NCI-H460 (cell line): Measurements from ENCODE around the gene RGS7BP. TPM values are rescaled to one million over a fixed set of nuclear protein-coding genes. Genes with fewer than 3 reads are reported as not detected.

ENCODE experiments used
- DNase-seq: peaks from one replicate; pipeline ENCODE4 v3.0.0-alpha.2; 2016; ENCODE audit warnings: low read depth; ENCODE audit errors: extremely low read depth
- small RNA-seq, 2 experiments: library from RNA; depleted of rRNA; stranded (forward); fragments of <200 nt; gene quantifications; one replicate each; pipeline ENCODE3, GENCODE V24; 2014
- total RNA-seq: library from RNA; depleted of rRNA; stranded (reverse); fragments of >200 nt; shearing (Covaris generic); gene quantifications from 2 replicates; pipeline ENCODE4 v1.2.3, GENCODE V29; 2014; rRNA removed

The RGS7BP gene
- total RNA-seq, 1 experiment from 2014 or later, result not detected

GRCh38 chr5:64625678-64626077 is 119.9 kb downstream of the RGS7BP start:
- peak; percentile 14 for DNase-seq

GRCh38 chr5:64628901-64629300 is 123.1 kb downstream of the RGS7BP start:
- DNase-seq, result no peak

DNA sequence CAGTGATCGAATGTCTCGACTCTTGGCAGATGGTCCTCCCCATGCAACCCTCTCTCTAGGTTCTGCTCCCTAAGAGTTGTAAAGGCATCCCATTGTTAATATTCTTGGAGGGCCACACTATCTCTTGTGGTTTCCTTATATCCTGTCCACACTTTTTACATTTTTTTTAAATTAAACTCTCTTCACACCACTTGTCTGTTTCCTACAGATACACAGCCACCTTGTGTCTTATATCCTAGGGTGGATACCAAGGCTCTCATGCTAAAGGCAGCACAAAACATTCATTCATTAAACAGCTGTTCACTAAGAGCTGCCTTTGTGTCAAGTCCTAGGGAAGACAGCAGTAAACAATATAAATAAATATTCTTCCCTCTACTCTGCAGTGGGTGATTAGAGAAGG is 124.0 kb downstream of the RGS7BP start:
- DNase-seq, result no peak

DNA sequence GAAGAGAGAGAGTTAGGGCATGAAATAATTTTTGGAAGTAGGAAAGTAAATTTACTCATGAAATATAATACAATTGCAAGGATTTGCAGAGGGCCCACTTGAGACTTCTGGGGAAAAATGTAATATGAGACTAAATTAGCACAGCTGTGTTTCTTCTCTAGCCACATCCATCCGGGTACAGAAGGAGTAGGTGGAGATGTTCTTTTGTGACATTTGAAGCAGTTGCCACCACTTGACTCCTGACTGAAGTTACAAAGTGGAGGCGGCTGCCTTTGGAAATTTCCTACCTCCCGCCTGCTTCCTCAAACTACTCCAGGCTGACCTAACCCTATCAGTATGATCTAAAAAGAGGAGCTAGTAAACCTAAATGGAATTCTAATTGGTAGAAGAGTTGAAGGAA is 126.4 kb downstream of the RGS7BP start:
- no peak for DNase-seq

- peak; percentile 31 for DNase-seq
These were observed 129.3 kb downstream of the RGS7BP start for GRCh38 chr5:64634997-64635686.

DNA sequence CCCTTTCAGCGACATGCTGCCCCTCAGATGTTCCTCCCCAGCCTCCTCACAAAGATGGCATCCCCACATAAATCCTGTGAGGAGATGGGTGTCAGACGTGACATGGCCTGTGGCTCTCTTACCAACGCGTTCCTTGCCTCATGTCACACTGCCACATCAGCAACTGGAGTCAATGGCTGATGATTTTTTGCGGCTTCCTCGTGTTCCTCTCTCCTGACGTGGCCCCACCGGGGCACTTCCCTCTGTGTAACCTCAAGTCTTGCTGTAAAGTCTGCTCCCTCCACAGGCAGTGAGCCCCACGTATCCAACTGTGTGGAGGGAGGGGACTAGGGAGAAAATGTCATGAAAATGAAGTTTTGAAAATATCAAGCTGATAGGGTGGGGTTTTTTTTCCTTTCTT is 131.3 kb downstream of the RGS7BP start:
- DNase-seq, result no peak

DNA sequence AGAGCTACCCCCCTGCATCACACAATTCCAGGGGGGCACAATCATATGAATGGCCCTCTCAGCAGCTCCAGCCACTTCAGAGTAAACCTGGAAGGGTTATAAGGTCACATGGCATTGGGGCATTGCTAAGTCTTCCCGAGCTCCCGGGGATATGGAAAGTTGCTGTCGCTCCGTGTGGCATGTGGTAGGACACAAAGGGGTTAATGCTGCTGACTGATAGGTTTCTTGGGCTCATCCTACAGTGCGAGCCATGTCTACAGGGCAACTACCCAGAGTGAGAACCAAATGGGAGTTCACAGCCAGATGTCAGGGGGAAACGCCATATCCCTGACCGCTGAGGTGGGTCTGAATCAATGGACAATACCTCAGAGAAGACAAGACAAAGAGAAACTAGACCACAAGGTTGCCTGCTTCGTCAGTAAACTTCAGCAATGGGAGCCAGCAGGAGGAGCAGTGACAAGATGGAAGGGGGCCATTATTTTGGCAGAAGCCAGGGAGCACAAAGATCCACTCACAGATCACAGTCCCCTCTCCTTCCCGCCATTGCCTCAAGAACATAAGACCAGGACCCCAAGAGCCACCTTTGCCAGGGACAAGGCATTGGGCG is 132.1 kb downstream of the RGS7BP start:
- no peak for DNase-seq

- no peak for DNase-seq
These were observed 139.0 kb downstream of the RGS7BP start for GRCh38 chr5:64644831-64645230.

- DNase-seq, result no peak
These were observed 140.4 kb downstream of the RGS7BP start for GRCh38 chr5:64646169-64646568.

GRCh38 chr5:64649512-64649911 is 143.7 kb downstream of the RGS7BP start:
- DNase-seq, result no peak

GRCh38 chr5:64653766-64654560 is 148.1 kb downstream of the RGS7BP start:
- DNase-seq, result no peak

DNA sequence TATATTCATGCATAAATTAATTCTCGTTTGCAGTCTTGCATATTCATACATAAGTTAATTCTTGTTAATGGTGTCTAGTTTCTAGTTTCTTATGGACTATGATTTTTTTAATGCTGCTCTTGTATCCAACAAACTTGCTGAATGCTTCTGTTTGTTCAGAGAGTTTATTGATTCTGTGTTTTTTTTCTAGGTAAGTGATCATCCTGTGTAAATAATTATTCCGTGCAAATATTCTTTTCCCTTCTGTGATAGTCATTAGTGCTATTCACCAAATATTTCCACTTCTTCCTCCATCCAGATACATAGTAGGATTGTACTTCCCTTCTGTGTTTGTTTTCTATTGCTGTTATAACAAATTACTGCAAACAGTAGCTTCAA is 148.7 kb downstream of the RGS7BP start:
- DNase-seq, result no peak

DNA sequence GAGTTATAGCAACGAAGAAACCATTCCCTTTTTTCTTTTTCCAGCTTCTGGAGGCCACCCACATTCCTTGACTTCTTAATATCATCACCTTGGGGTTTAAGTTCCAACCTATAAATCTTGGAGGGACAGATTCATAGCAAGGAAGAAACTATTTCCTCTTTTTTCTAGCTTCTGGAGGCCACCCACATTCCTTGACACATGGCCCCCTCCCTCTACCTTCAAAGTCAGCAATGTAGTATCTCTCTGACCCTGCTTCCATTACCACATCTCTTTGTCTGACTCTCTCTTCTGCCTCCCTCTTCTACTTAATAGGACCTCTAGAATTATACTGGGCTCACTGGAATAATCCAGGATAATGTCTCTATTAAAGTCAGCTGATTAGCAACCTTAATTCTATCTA is 149.8 kb downstream of the RGS7BP start:
- DNase-seq, result no peak

GRCh38 chr5:64659289-64659688 is 153.5 kb downstream of the RGS7BP start:
- DNase-seq, result no peak

Small RNA genes lying within 50 kb of the gene (small RNA-seq; reads per million reads assigned to genes)
- gene RN7SL169P, result 0 reads per million in 2 experiments
- 0 reads per million in 2 experiments for gene RNU6-294P

Other genes starting within 250 kb of the RGS7BP start
- gene SHISAL2B, start 184.5 kb downstream of the RGS7BP start, total RNA-seq, result not detected in 2 replicates